Fibroblast of pulmonary artery (primary cell): ENCODE measurements around the gene ST13.

Source experiments
- DNase-seq: peaks from one replicate; pipeline ENCODE4 v3.0.0-alpha.2; 2010; ENCODE audit warnings: low read depth
- H3K4me3 ChIP-seq: replicated peaks from 2 replicates; pipeline ENCODE4 v1.5.1; 2011; ENCODE audit warnings: low read depth, mild to moderate bottlenecking, control low read depth, low read length, moderate library complexity
- CTCF ChIP-seq: IDR thresholded peaks from 2 replicates; pipeline ENCODE4 v1.5.1; 2011; ENCODE audit warnings: mild to moderate bottlenecking, control low read depth, low read length, inconsistent platforms; ENCODE audit errors: missing control alignments

ST13 gene

GRCh38 chr22:40856513-40857308 lies at the start of gene ST13, which contains the start of gene XPNPEP3:
Gene ST13 (minus strand): TSS chr22:40856639. CDS start chr22:40856540, 99 bp downstream.
Gene XPNPEP3 (plus strand): TSS chr22:40857148. CDS start chr22:40857182, 34 bp downstream.
- peak within 1 kb of the TSS; percentile 98 for H3K4me3 ChIP-seq
- peak; percentile 97 for DNase-seq
- TF ChIP-seq CTCF, result no peak

- DNase-seq, result no peak
- no peak for TF ChIP-seq CTCF
- no peak overlapping the region for H3K4me3 ChIP-seq
These were observed 47.7 kb upstream of the ST13 start for GRCh38 chr22:40904101-40904500.

- DNase-seq, result peak; percentile 73
- TF ChIP-seq CTCF, result peak; percentile 63
These were observed 42.5 kb upstream of the ST13 start for GRCh38 chr22:40898850-40899357.

GRCh38 chr22:40894417-40894816 lies 38.0 kb upstream of the ST13 start:
- no peak overlapping the region for H3K4me3 ChIP-seq
- DNase-seq, result no peak
- TF ChIP-seq CTCF, result no peak

More at GRCh38 chr22:40898850-40899357, 42.5 kb upstream of the ST13 start:
- H3K4me3 ChIP-seq, result no peak overlapping the region

- TF ChIP-seq CTCF, result no peak
- DNase-seq, result peak; percentile 11
- no peak overlapping the region for H3K4me3 ChIP-seq
These were observed 34.4 kb upstream of the ST13 start for GRCh38 chr22:40890881-40891280.

GRCh38 chr22:40889116-40889515 lies 32.7 kb upstream of the ST13 start:
- TF ChIP-seq CTCF, result no peak
- no peak for DNase-seq
- no peak overlapping the region for H3K4me3 ChIP-seq

GRCh38 chr22:40878922-40879321 lies 22.5 kb upstream of the ST13 start:
- DNase-seq, result no peak
- TF ChIP-seq CTCF, result no peak
- no peak overlapping the region for H3K4me3 ChIP-seq
